ENCODE data around the gene FLT4.

DNA sequence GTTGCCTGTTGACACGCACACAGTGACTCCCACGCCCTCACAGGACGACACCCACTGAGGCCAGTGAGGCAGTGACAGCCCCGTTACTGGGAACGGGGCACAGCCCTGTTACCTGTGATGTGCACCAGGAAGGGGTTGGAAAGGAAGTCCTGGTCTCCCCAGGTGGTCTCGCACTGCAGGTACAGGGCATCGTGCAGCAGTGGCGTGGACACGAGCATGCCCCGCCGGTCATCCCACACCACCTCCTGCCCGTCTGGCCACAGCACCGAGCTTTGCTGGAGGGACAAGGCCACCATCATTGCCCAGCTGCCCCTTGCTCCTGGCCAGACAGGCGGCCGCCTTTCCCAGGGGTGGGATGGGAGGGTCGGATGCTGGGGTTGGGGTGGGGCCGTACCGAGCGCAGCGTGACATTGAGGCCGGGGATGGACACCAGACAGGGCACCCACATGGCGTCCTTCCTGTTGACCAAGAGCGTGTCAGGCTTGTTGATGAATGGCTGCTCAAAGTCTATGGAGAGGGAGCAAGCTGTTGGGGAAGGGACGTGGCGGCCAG lies 19.5 kb downstream of the FLT4 start:
- no peak for TF ChIP-seq BRCA1 (CRISPR knock-in tag; IDR thresholded peaks at IDR 0.05)
- TF ChIP-seq PITX1 (CRISPR knock-in tag; IDR thresholded peaks at IDR 0.05) = no peak
- no peak for TF ChIP-seq ZNF354B (CRISPR knock-in tag; IDR thresholded peaks at IDR 0.05)
- no peak for TF ChIP-seq ZNF720 (CRISPR knock-in tag; IDR thresholded peaks at IDR 0.05)
- TF ChIP-seq, protein P1, sequence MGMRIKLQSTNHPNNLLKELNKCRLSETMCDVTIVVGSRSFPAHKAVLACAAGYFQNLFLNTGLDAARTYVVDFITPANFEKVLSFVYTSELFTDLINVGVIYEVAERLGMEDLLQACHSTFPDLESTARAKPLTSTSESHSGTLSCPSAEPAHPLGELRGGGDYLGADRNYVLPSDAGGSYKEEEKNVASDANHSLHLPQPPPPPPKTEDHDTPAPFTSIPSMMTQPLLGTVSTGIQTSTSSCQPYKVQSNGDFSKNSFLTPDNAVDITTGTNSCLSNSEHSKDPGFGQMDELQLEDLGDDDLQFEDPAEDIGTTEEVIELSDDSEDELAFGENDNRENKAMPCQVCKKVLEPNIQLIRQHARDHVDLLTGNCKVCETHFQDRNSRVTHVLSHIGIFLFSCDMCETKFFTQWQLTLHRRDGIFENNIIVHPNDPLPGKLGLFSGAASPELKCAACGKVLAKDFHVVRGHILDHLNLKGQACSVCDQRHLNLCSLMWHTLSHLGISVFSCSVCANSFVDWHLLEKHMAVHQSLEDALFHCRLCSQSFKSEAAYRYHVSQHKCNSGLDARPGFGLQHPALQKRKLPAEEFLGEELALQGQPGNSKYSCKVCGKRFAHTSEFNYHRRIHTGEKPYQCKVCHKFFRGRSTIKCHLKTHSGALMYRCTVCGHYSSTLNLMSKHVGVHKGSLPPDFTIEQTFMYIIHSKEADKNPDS (CRISPR knock-in tag; IDR thresholded peaks at IDR 0.05) = no peak
- no peak for TF ChIP-seq ASH2L (IDR thresholded peaks at IDR 0.05; ENCODE audit: insufficient read length, low read depth, low read length)
- no peak for TF ChIP-seq HDAC6 (IDR thresholded peaks at IDR 0.05; ENCODE audit: low read depth, low read length)
- TF ChIP-seq POLR2A (IDR thresholded peaks at IDR 0.05; ENCODE audit: insufficient read depth in 1 of 2, low read depth in 2 of 2, low read length in 2 of 2) = no peak
- TF ChIP-seq RFXAP (CRISPR knock-in tag; IDR thresholded peaks at IDR 0.05; ENCODE audit: borderline replicate concordance) = no peak
- no peak for TF ChIP-seq U2AF2 (IDR thresholded peaks at IDR 0.05; ENCODE audit: low read depth, low read length)
